ENCODE data around the gene PYDC2. TPM values are rescaled to one million over a fixed set of nuclear protein-coding genes. Genes with fewer than 3 reads are reported as not detected.

Gene PYDC2
- total RNA-seq, 2 experiments from 2014 or later = not detected

DNA sequence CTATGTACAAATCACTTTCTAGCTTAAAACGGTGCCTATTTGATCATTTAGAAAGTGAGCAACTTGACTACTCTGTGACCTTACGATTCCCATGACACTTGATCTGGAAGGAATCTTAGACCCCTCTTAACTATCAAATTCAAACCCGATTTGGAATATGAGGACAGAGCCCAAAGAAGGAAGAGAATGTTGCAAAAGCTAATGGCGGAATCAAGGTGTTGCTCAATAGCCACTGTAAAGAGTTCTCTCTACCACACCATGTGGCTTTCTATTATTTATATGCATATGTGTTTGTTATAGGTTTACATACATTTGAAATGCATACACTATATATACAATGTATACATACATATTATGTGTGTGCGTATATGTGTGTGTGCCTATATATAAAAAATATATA, 39.9 kb downstream of the PYDC2 start:
- no TSS peak for BruUV-seq (replicated peaks)
- Histone ChIP-seq H3K9me2 (ENCODE audit: insufficient read depth, low read length) (no peaks in the 10 kb centered on the region), H3K27ac (ENCODE audit: low read depth, low read length, poor library complexity, severe bottlenecking) (no peak overlapping the region), H4K20me1 (ENCODE audit: insufficient read depth, low read length) (no peaks in the 10 kb centered on the region), H3K79me2 (ENCODE audit: insufficient read depth, low read depth, low read length) (no peaks in the 10 kb centered on the region), H3K4me1 (ENCODE audit: insufficient read depth, low read length, poor library complexity, severe bottlenecking) (no peaks in the 10 kb centered on the region), H3K4me3 (ENCODE audit: low read depth, low read length, poor library complexity, severe bottlenecking) (no peak overlapping the region), H3K36me3 (ENCODE audit: insufficient read depth, low read length) (no peaks in the 10 kb centered on the region), H3K9me3 (ENCODE audit: low read length) (no peaks in the 10 kb centered on the region), H2AFZ (ENCODE audit: low read length) (no peak overlapping the region), H3K4me2 (ENCODE audit: low read length) (no peak overlapping the region)
- no peak for DNase-seq (ENCODE audit: low spot score)
- ChIA-PET CTCF (ENCODE audit: unreplicated experiment) (no interaction called here), POLR2A (interaction anchor here (0.7 kb wide), 1 partner anchor 9 kb away, joined by 3 read pairs; no protein-coding TSS in a partner anchor)
- TF ChIP-seq EZH2phosphoT487 (IDR thresholded peaks at IDR 0.05; ENCODE audit: borderline replicate concordance, low read depth, low read length) = no peak
- TF ChIP-seq, protein P1, sequence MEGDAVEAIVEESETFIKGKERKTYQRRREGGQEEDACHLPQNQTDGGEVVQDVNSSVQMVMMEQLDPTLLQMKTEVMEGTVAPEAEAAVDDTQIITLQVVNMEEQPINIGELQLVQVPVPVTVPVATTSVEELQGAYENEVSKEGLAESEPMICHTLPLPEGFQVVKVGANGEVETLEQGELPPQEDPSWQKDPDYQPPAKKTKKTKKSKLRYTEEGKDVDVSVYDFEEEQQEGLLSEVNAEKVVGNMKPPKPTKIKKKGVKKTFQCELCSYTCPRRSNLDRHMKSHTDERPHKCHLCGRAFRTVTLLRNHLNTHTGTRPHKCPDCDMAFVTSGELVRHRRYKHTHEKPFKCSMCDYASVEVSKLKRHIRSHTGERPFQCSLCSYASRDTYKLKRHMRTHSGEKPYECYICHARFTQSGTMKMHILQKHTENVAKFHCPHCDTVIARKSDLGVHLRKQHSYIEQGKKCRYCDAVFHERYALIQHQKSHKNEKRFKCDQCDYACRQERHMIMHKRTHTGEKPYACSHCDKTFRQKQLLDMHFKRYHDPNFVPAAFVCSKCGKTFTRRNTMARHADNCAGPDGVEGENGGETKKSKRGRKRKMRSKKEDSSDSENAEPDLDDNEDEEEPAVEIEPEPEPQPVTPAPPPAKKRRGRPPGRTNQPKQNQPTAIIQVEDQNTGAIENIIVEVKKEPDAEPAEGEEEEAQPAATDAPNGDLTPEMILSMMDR (conservative IDR thresholded peaks at IDR 0.05; ENCODE audit: low read length) = no peak
- intact Hi-C loops (cut with micrococcal nuclease; ENCODE audit: unreplicated experiment) = loop anchor here (5.0 kb wide), 1 partner anchor 941 kb away; no protein-coding TSS in a partner anchor

DNA sequence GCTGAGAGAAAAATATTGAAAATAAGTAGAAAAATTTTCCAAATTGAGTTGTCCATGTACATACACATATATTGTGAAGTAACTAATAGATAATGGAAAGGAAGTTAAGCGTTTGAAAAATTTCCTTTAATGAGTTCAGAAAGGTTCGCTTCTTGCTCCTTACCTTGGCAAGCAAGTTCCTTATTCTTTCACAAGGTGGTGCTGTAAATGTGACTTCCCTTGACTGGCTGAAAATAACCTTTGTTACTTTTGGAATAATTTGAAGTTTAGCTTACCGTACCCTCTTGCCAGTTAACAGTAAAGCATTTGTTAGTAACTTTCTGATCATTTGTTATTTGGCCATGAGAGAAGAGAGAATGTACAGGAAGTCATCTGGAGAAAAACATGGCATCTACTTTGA, 41.6 kb downstream of the PYDC2 start:
- H3K27ac ChIP-seq (ENCODE audit: low read depth, low read length, poor library complexity, severe bottlenecking) = no peak overlapping the region
- DNase-seq (ENCODE audit: low spot score) = peak; percentile 21
- H3K9me3 ChIP-seq (ENCODE audit: low read length) = no peaks in the 10 kb centered on the region
- no peak overlapping the region for H2AFZ ChIP-seq (ENCODE audit: low read length)
- no peaks in the 10 kb centered on the region for H3K9me2 ChIP-seq (ENCODE audit: insufficient read depth, low read length)
- H3K36me3 ChIP-seq (ENCODE audit: insufficient read depth, low read length) = no peaks in the 10 kb centered on the region
- H3K79me2 ChIP-seq (ENCODE audit: insufficient read depth, low read depth, low read length) = no peaks in the 10 kb centered on the region
- intact Hi-C loops (cut with micrococcal nuclease; ENCODE audit: unreplicated experiment) = loop anchor here (5.0 kb wide), 1 partner anchor 940 kb away; no protein-coding TSS in a partner anchor
- no peak overlapping the region for H3K4me2 ChIP-seq (ENCODE audit: low read length)
- ChIA-PET POLR2A (no interaction called here), CTCF (ENCODE audit: unreplicated experiment) (no interaction called here)
- no TSS peak for BruUV-seq (replicated peaks)
- no peaks in the 10 kb centered on the region for H4K20me1 ChIP-seq (ENCODE audit: insufficient read depth, low read length)
- H3K4me1 ChIP-seq (ENCODE audit: insufficient read depth, low read length, poor library complexity, severe bottlenecking) = no peaks in the 10 kb centered on the region
- no peak overlapping the region for H3K4me3 ChIP-seq (ENCODE audit: low read depth, low read length, poor library complexity, severe bottlenecking)
- no peak for TF ChIP-seq EZH2phosphoT487 (IDR thresholded peaks at IDR 0.05; ENCODE audit: borderline replicate concordance, low read depth, low read length)
- TF ChIP-seq, protein P1 (conservative IDR thresholded peaks at IDR 0.05; ENCODE audit: low read length) = peak; percentile 70

DNA sequence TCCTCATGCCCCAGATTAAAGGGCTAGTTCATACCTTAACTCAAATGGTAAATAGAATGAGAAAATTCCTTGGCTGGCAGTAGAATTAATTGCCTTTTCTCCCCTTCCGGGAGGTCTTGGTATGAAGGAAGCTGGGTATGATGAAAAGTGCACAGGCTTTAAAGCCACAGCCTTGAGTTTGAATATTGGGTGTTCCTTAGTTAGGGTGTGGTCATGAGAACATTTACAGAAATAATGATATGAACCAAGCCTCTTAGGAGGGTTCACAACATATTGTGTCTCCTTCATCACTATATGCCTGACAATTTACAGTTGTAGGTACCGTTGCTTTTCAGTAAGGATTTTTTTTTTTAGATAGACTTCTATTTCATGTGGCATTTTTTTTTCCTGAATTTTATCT, 48.1 kb downstream of the PYDC2 start:
- POLR2A ChIA-PET = no interaction called here
- no peaks in the 10 kb centered on the region for H3K4me1 ChIP-seq (ENCODE audit: insufficient read depth, low read length, poor library complexity, severe bottlenecking)
- no peaks in the 10 kb centered on the region for H4K20me1 ChIP-seq (ENCODE audit: insufficient read depth, low read length)
- no peak for TF ChIP-seq EZH2phosphoT487 (IDR thresholded peaks at IDR 0.05; ENCODE audit: borderline replicate concordance, low read depth, low read length)
- TF ChIP-seq, protein P1 (conservative IDR thresholded peaks at IDR 0.05; ENCODE audit: low read length) = no peak
- no peaks in the 10 kb centered on the region; the same call in 1 of the 2 replicates for H3K9me2 ChIP-seq (ENCODE audit: insufficient read depth, low read length)
- no peak overlapping the region for H2AFZ ChIP-seq (ENCODE audit: low read length)
- DNase-seq (ENCODE audit: low spot score) = no peak
- no peak overlapping the region for H3K27ac ChIP-seq (ENCODE audit: low read depth, low read length, poor library complexity, severe bottlenecking)
- BruUV-seq (replicated peaks) = no TSS peak
- intact Hi-C loops (cut with micrococcal nuclease; ENCODE audit: unreplicated experiment) = no loop called here
- CTCF ChIA-PET (ENCODE audit: unreplicated experiment) = no interaction called here
- no peaks in the 10 kb centered on the region for H3K79me2 ChIP-seq (ENCODE audit: insufficient read depth, low read depth, low read length)
- no peaks in the 10 kb centered on the region for H3K36me3 ChIP-seq (ENCODE audit: insufficient read depth, low read length)
- no peak overlapping the region for H3K4me3 ChIP-seq (ENCODE audit: low read depth, low read length, poor library complexity, severe bottlenecking)
- H3K9me3 ChIP-seq (ENCODE audit: low read length) = no peaks in the 10 kb centered on the region
- H3K4me2 ChIP-seq (ENCODE audit: low read length) = no peak overlapping the region

Small RNA genes lying within 50 kb of the gene (small RNA-seq; reads per million reads assigned to genes)
- gene PYDC2 = not detected

Other genes with a start within 250 kb of the PYDC2 start
- gene CCDC50, start 131.8 kb upstream of the PYDC2 start, total RNA-seq (2014; rRNA removed; shearing (Covaris generic)) = 31.4 and 32.2 TPM in 2 replicates
- gene CCDC50, start 131.8 kb upstream of the PYDC2 start, total RNA-seq (2022) = 43.9 and 54.3 TPM in 2 replicates
- 0.44 and 0.92 TPM in 2 replicates for gene UTS2B, start 130.6 kb upstream of the PYDC2 start, total RNA-seq (2014; rRNA removed; shearing (Covaris generic))
- 0.65 and 1.1 TPM in 2 replicates for gene UTS2B, start 130.6 kb upstream of the PYDC2 start, total RNA-seq (2022)

Measured in OCI-LY7 (cell line).